Measurements from ENCODE around the gene ZFR. TPM values are rescaled to one million over a fixed set of nuclear protein-coding genes. Genes with fewer than 3 reads are reported as not detected.

ZFR gene
- total and polyA plus RNA-seq, 9 of the 15 experiments (the other 6 are each of a cell fraction or from before 2014, with no cell fraction given): 35.5 to 108 (median 71.1) TPM

GRCh38 chr5:32369542-32370155 lies 74.9 kb downstream of the ZFR start (continued):
- TF ChIP-seq MNT (conservative IDR thresholded peaks at IDR 0.05) (peak; percentile 54 to 56; a peak in 3 of 4 replicates), BHLHE40 (IDR thresholded peaks at IDR 0.05; ENCODE audit: low read length) (peak; percentile 53; the same call in 1 of the 2 replicates), ZFP91 (CRISPR knock-in tag; IDR thresholded peaks at IDR 0.05) (no peak), FOS (IDR thresholded peaks at IDR 0.05; ENCODE audit: extremely low read depth, insufficient read length) (peak; percentile 71), ZNF41 (CRISPR knock-in tag; conservative IDR thresholded peaks at IDR 0.05) (0 out of 2 replicates have a peak, but pooled peaks have one; percentile 9), MEIS2 (IDR thresholded peaks at IDR 0.05; ENCODE audit: partially characterized antibody) (peak; percentile 76), XRCC4 (IDR thresholded peaks at IDR 0.05; ENCODE audit: extremely low read depth, insufficient read depth, insufficient read length) (no peak), ZBTB12 (CRISPR knock-in tag; IDR thresholded peaks at IDR 0.05) (no peak), MBD2 (IDR thresholded peaks at IDR 0.05; ENCODE audit: borderline replicate concordance, low read depth) (peak; percentile 50; the same call in 1 of the 2 replicates), NFATC3 (IDR thresholded peaks at IDR 0.05) (peak; percentile 35; the same call in 1 of the 2 replicates), ZBTB2 (IDR thresholded peaks at IDR 0.05) (peak; percentile 76), EGR1 (conservative IDR thresholded peaks at IDR 0.05) (peak; percentile 75), FOXK2 (conservative IDR thresholded peaks at IDR 0.05 in 1 of 2, IDR thresholded peaks at IDR 0.05 in 1 of 2; ENCODE audit: low read depth in 2 of 2) (peak; percentile 35 to 66; a peak in 1 of 4 replicates), NFE2 (IDR thresholded peaks at IDR 0.05; ENCODE audit: low read depth) (peak; percentile 91), BCOR (IDR thresholded peaks at IDR 0.05) (peak; percentile 94), CC2D1A (IDR thresholded peaks at IDR 0.05) (peak; percentile 90), SRSF9 (IDR thresholded peaks at IDR 0.05; ENCODE audit: borderline replicate concordance, low read depth, low read length) (no peak), ZNF174 (CRISPR knock-in tag; IDR thresholded peaks at IDR 0.05) (no peak), SOX6 (IDR thresholded peaks at IDR 0.05) (peak; percentile 67; the same call in 1 of the 2 replicates), HDAC3 (IDR thresholded peaks at IDR 0.05; ENCODE audit: borderline replicate concordance, partially characterized antibody) (peak; percentile 32), HNRNPH1 (optimal IDR thresholded peaks at IDR 0.05; ENCODE audit: low read depth, low read length) (no peak), GTF2F1 (IDR thresholded peaks at IDR 0.05; ENCODE audit: low read depth, low read length) (no peak)
